Fibroblast of mammary gland (primary cell): ENCODE measurements around the gene C1GALT1C1L.

ENCODE experiments used
- DNase-seq: peaks from one replicate; pipeline ENCODE4 v3.0.0-alpha.2; 2010; ENCODE audit warnings: low read depth
- H3K4me3 ChIP-seq: 2 replicates; pipeline ENCODE4 v1.5.1; 2011; ENCODE audit warnings: low read depth, mild to moderate bottlenecking, low read length, moderate library complexity; ENCODE audit not compliant: control insufficient read depth
- TF ChIP-seq, protein P1 (sequence below): conservative IDR thresholded peaks from 2 replicates; pipeline ENCODE4 v1.5.1; 2011; ENCODE audit warnings: low read depth, low read length, inconsistent platforms; ENCODE audit not compliant: control insufficient read depth, insufficient read depth

The C1GALT1C1L gene

DNA sequence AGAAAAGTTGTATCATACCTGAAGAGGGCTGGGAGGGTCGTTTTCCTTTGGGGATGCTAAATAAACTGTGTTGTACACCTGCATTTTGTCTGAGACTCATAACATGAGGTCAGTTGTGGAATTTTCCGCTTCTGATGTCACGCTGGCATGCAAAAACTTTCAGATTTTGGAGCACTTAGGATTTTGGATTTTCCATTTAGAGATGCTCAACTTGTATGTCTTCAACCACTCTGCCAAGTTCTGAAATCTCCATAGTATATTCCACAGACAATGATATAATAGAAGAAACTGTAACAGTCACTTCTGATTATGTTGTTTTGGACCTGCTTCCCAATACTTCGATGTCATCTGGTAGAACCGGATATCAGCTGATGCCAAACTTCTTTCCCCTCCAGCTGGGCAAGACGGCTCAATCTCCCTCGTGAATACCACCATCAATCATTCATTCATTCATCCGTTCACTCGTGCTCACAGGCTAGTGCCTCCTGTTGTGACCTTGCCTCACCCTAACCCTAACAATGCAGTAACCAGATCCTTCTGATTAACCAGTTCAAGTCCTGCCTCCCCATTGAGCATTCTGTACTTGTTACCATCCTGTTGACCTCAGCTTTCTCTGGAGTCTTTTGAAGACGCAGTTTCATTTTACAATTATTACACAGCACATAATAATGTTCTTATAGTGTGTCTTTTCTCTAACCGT, 44.5 kb downstream of the C1GALT1C1L start:
- peak; percentile 16 for DNase-seq
- H3K4me3 ChIP-seq = no peak overlapping the region
- TF ChIP-seq, protein P1, sequence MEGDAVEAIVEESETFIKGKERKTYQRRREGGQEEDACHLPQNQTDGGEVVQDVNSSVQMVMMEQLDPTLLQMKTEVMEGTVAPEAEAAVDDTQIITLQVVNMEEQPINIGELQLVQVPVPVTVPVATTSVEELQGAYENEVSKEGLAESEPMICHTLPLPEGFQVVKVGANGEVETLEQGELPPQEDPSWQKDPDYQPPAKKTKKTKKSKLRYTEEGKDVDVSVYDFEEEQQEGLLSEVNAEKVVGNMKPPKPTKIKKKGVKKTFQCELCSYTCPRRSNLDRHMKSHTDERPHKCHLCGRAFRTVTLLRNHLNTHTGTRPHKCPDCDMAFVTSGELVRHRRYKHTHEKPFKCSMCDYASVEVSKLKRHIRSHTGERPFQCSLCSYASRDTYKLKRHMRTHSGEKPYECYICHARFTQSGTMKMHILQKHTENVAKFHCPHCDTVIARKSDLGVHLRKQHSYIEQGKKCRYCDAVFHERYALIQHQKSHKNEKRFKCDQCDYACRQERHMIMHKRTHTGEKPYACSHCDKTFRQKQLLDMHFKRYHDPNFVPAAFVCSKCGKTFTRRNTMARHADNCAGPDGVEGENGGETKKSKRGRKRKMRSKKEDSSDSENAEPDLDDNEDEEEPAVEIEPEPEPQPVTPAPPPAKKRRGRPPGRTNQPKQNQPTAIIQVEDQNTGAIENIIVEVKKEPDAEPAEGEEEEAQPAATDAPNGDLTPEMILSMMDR = no peak
